Stimulated activated naive CD4-positive, alpha-beta T cell (primary cell): ENCODE data around the gene HYI.
A peak's percentile ranks its signal among the peaks of the same experiment; 100 is the strongest.
"Not testable (repeated sequence)": the region's sequence is repeated elsewhere in the genome, so short reads cannot be mapped to it uniquely, and the experiment has no call there.

Experiments
- DNase-seq, 6 experiments: peaks; one replicate each; lab custom pipeline; 2025; lab: John Stamatoyannopoulos, UW

Gene HYI

GRCh38 chr1:43427524-43427923, 26.2 kb downstream of the HYI start:
- no peak for DNase-seq

- DNase-seq: no peak
Measured at GRCh38 chr1:43426221-43426620, 27.5 kb downstream of the HYI start.

- no peak for DNase-seq
Measured at GRCh38 chr1:43425045-43425444, 28.7 kb downstream of the HYI start.

- DNase-seq: no peak
Measured at GRCh38 chr1:43423672-43424550, 29.8 kb downstream of the HYI start.

- DNase-seq: no peak
Measured at GRCh38 chr1:43422995-43423671, 30.6 kb downstream of the HYI start.

GRCh38 chr1:43421976-43422750, 31.6 kb downstream of the HYI start:
- no peak for DNase-seq

GRCh38 chr1:43421396-43421795, 32.3 kb downstream of the HYI start:
- DNase-seq: no peak

GRCh38 chr1:43420874-43421273, 32.9 kb downstream of the HYI start:
- DNase-seq: no peak

- no peak for DNase-seq
Measured at GRCh38 chr1:43419627-43420425, 33.9 kb downstream of the HYI start.

- no peak for DNase-seq
Measured at GRCh38 chr1:43418858-43419257, 34.9 kb downstream of the HYI start.

- DNase-seq: no peak
Measured at GRCh38 chr1:43415901-43416300, 37.8 kb downstream of the HYI start.

- peak; percentile 42 to 79 (median 52) for DNase-seq
Measured at GRCh38 chr1:43414634-43415223, 39.0 kb downstream of the HYI start.

GRCh38 chr1:43413426-43413825, 40.3 kb downstream of the HYI start:
- DNase-seq: not testable (repeated sequence)

- no peak for DNase-seq
Measured at GRCh38 chr1:43410571-43410970, 43.2 kb downstream of the HYI start.

- no peak for DNase-seq
Measured at GRCh38 chr1:43405876-43406234, 47.9 kb downstream of the HYI start.

GRCh38 chr1:43405219-43405875, 48.4 kb downstream of the HYI start:
- DNase-seq: no peak

- no peak for DNase-seq
Measured at GRCh38 chr1:43404353-43404752, 49.4 kb downstream of the HYI start.

- no peak for DNase-seq
Measured at GRCh38 chr1:43402089-43402865, 51.5 kb downstream of the HYI start.
